Activated CD4-positive, alpha-beta T cell treated with anti-CD3 and anti-CD28 coated beads for 36 hours (primary cell): Measurements from ENCODE around the gene A3GALT2. TPM values are rescaled to one million over a fixed set of nuclear protein-coding genes. Genes with fewer than 3 reads are reported as not detected.

ENCODE experiments used
- ATAC-seq: fragments of 200-7000 bp; cut with Tn5 transposase; one replicate; pipeline ENCODE4 v1.10.0; 2021; ENCODE audit warnings: mild to moderate bottlenecking, moderate library complexity
- CTCF ChIA-PET: fragments of 350-600 bp; sonication (Branson Sonifier 250); formaldehyde crosslinking; loops from one replicate; lab custom pipeline; 2021; ENCODE audit warnings: antibody characterized with exemption; lab: Charles Lee
- POLR2A ChIA-PET: fragments of 350-600 bp; sonication (Branson Sonifier 250); formaldehyde crosslinking; loops from one replicate; lab custom pipeline; 2021; ENCODE audit warnings: antibody characterized with exemption, inconsistent platforms; lab: Charles Lee
- DNase-seq: peaks from one replicate; pipeline ENCODE4 v3.0.0-alpha.2; 2020
- H3K27ac Mint-ChIP-seq: one replicate; pipeline ENCODE4 v1.8.0; 2021; ENCODE audit warnings: mixed read lengths
- H3K27me3 Mint-ChIP-seq: one replicate; pipeline ENCODE4 v1.8.0; 2021; ENCODE audit warnings: mixed read lengths
- H3K36me3 Mint-ChIP-seq: one replicate; pipeline ENCODE4 v1.8.0; 2021; ENCODE audit warnings: low read depth, mixed read lengths
- H3K4me1 Mint-ChIP-seq: one replicate; pipeline ENCODE4 v1.8.0; 2021; ENCODE audit warnings: mixed read lengths
- H3K4me3 Mint-ChIP-seq: one replicate; pipeline ENCODE4 v1.8.0; 2021; ENCODE audit warnings: mild to moderate bottlenecking, moderate library complexity, mixed read lengths
- H3K9me3 Mint-ChIP-seq: one replicate; pipeline ENCODE4 v1.8.0; 2021; ENCODE audit warnings: low read depth, mixed read lengths
- intact Hi-C, 2 experiments: fragments of 100-400 bp; cut with DNase I in 1 of 2; cut with micrococcal nuclease in 1 of 2; formaldehyde crosslinking; loops; one replicate each; pipeline versions ENCODE4 v1.14.2 to v1.15.1; 2022 to 2024; cut with DNase I, micrococcal nuclease
- total RNA-seq, 2 experiments: library from RNA; stranded (reverse); gene quantifications; one replicate each; pipeline ENCODE4 v1.2.3, GENCODE V29; 2021

The A3GALT2 gene
- total RNA-seq, 2 experiments from 2014 or later, result not detected

DNA sequence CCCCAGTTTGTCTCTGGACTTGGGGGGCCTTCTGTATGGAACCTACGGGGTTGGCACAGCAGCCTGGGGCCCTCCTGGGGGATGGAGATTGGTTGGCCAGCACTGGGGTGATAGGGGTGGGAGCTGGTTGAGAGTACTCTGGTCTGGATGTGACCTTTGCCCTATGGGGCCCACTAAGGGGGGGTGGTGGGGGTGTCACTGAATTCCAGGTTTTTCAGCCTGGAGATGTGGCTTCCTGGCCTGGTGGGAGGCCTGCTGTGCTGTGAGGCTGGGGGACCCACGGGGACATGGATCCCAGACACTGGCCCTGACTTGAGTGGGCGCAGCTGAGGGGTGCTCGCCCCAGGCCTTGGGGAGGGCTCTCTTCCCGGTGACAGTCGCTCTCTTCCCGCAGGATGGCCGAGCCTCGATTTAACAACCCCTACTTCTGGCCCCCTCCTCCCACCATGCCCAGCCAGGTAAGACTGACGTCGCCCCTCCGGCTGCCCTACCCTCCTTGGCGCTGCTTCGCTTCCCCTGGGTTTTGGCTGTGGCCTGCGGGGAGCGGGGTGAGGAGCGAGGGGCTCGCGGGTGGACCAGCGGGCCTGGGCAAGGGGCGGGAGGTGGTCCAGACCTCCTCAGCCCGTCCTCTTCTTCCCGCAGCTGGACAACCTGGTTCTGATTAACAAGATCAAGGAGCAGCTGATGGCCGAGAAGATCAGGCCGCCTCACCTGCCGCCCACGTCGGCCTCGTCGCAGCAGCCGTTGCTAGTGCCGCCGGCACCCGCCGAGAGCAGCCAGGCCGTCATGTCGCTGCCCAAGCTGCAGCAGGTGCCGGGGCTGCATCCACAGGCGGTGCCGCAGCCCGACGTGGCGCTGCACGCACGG lies 45.0 kb downstream of the A3GALT2 start:
- Mint-ChIP-seq H3K4me3 (no peak overlapping the region), H3K36me3 (peaks cover 4% of the 10 kb centered on the region), H3K4me1 (peaks cover 22% of the 10 kb centered on the region), H3K27me3 (no peaks in the 10 kb centered on the region), H3K9me3 (no peaks in the 10 kb centered on the region), H3K27ac (no peak overlapping the region)
- DNase-seq (no peak), ATAC-seq (no peak)
- CTCF ChIA-PET, result no interaction called here
- intact Hi-C loops, result no loop called here
- POLR2A ChIA-PET, result no interaction called here

GRCh38 chr1:33275195-33275594 lies 45.7 kb downstream of the A3GALT2 start:
- H3K4me3 Mint-ChIP-seq, result no peak overlapping the region
- intact Hi-C loops, result no loop called here
- peaks cover 22% of the 10 kb centered on the region for H3K4me1 Mint-ChIP-seq
- no peaks in the 10 kb centered on the region for H3K27me3 Mint-ChIP-seq
- H3K9me3 Mint-ChIP-seq, result no peaks in the 10 kb centered on the region
- H3K27ac Mint-ChIP-seq, result no peak overlapping the region
- H3K36me3 Mint-ChIP-seq, result peaks cover 4% of the 10 kb centered on the region
- DNase-seq (no peak), ATAC-seq (no peak)
- CTCF ChIA-PET, result interaction anchor here (0.5 to 1.4 kb wide), 2 partner anchors 21 to 250 kb away, joined by 3 to 4 read pairs; no protein-coding TSS in a partner anchor
- POLR2A ChIA-PET, result no interaction called here

DNA sequence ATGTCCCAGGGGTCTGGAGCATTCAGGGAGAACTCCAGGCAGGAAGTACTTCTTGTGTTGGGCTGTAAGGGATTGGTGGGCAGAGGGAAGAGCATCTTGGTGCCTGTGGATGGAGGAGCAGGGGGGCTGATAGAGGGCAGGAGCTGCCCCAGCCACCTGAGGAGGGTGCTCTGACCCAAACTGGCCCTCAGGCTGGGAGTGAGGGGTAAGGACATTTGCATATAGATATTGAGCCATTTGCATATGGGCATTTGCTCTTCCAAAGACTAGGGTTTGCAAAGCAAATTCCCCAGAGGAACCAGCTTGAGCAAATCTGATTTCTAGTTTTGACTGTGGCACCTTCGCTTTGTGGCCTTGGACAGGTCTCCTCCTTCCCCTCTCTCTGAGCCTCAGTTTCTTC lies 46.5 kb downstream of the A3GALT2 start:
- ChIA-PET POLR2A (no interaction called here), CTCF (interaction anchor here (0.9 to 1.4 kb wide), 2 partner anchors 17 to 21 kb away, joined by 3 read pairs; no protein-coding TSS in a partner anchor)
- intact Hi-C loops, result no loop called here
- Mint-ChIP-seq H3K27ac (peak overlapping the region; percentile 29), H3K4me1 (peaks cover 22% of the 10 kb centered on the region), H3K27me3 (no peaks in the 10 kb centered on the region), H3K9me3 (no peaks in the 10 kb centered on the region), H3K4me3 (no peak overlapping the region), H3K36me3 (peaks cover 4% of the 10 kb centered on the region)
- ATAC-seq (no peak), DNase-seq (no peak)

DNA sequence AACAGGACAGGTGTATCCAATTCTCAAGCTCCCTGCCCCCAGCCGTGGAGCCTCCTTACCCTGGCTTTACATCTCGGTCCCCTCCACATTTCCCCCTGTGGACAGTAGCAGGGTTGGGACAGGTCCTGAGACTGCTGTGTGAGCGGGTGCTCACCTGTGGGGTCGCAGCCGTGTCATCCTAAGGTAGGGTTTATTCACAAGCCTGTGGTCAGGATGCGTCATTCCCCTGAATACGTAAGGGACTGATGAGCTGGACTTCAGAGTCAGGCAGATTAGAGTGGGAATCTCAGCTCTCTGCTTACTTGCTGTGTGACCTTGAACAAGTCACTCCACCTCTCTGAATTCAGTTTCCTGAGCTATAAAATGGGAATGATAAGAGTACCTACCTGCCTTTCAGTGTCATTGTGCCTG lies 46.9 kb downstream of the A3GALT2 start:
- peaks cover 22% of the 10 kb centered on the region for H3K4me1 Mint-ChIP-seq
- DNase-seq (no peak), ATAC-seq (no peak)
- no peaks in the 10 kb centered on the region for H3K9me3 Mint-ChIP-seq
- H3K27me3 Mint-ChIP-seq, result no peaks in the 10 kb centered on the region
- H3K27ac Mint-ChIP-seq, result peak overlapping the region; percentile 29
- no peak overlapping the region for H3K4me3 Mint-ChIP-seq
- intact Hi-C loops, result no loop called here
- peaks cover 4% of the 10 kb centered on the region for H3K36me3 Mint-ChIP-seq
- ChIA-PET CTCF (interaction anchor here (0.6 to 1.4 kb wide), 5 partner anchors 13 to 753 kb away, joined by 3 to 5 read pairs (median 3); no protein-coding TSS in a partner anchor), POLR2A (no interaction called here)

GRCh38 chr1:33273406-33273805 lies 47.5 kb downstream of the A3GALT2 start:
- ChIA-PET CTCF (interaction anchor here (0.6 to 1.3 kb wide), 4 partner anchors 13 to 753 kb away, joined by 3 to 5 read pairs (median 4); no protein-coding TSS in a partner anchor), POLR2A (no interaction called here)
- DNase-seq, result no peak
- Mint-ChIP-seq H3K27me3 (no peaks in the 10 kb centered on the region), H3K9me3 (no peaks in the 10 kb centered on the region), H3K4me1 (peaks cover 22% of the 10 kb centered on the region), H3K4me3 (no peak overlapping the region), H3K27ac (no peak overlapping the region), H3K36me3 (peaks cover 4% of the 10 kb centered on the region)
- intact Hi-C loops, result no loop called here
- ATAC-seq, result no peak

GRCh38 chr1:33272930-33273329 lies 48.0 kb downstream of the A3GALT2 start:
- no peak for DNase-seq
- peaks cover 4% of the 10 kb centered on the region for H3K36me3 Mint-ChIP-seq
- peak overlapping the region; percentile 22 for H3K27ac Mint-ChIP-seq
- H3K4me3 Mint-ChIP-seq, result no peak overlapping the region
- no peaks in the 10 kb centered on the region for H3K27me3 Mint-ChIP-seq
- ATAC-seq, result peak; percentile 26
- POLR2A ChIA-PET, result no interaction called here
- peaks cover 22% of the 10 kb centered on the region for H3K4me1 Mint-ChIP-seq
- CTCF ChIA-PET, result interaction anchor here (1.0 to 1.3 kb wide), 2 partner anchors 12 to 143 kb away, joined by 3 to 4 read pairs; no protein-coding TSS in a partner anchor
- no peaks in the 10 kb centered on the region for H3K9me3 Mint-ChIP-seq
- intact Hi-C loops, result no loop called here

GRCh38 chr1:33272509-33272908 lies 48.4 kb downstream of the A3GALT2 start:
- ChIA-PET CTCF (interaction anchor here (1.0 to 1.3 kb wide), 2 partner anchors 23 to 143 kb away, joined by 4 read pairs; no protein-coding TSS in a partner anchor), POLR2A (no interaction called here)
- Mint-ChIP-seq H3K27ac (peak overlapping the region; percentile 22), H3K4me3 (no peak overlapping the region), H3K27me3 (no peaks in the 10 kb centered on the region), H3K9me3 (no peaks in the 10 kb centered on the region), H3K4me1 (peaks cover 22% of the 10 kb centered on the region), H3K36me3 (peaks cover 4% of the 10 kb centered on the region)
- ATAC-seq (no peak), DNase-seq (no peak)
- intact Hi-C loops, result no loop called here

- ChIA-PET CTCF (interaction anchor here (1.0 kb wide), 1 partner anchor 24 kb away, joined by 4 read pairs; no protein-coding TSS in a partner anchor), POLR2A (no interaction called here)
- Mint-ChIP-seq H3K4me3 (no peak overlapping the region), H3K4me1 (peaks cover 22% of the 10 kb centered on the region), H3K27me3 (no peaks in the 10 kb centered on the region), H3K36me3 (peaks cover 3% of the 10 kb centered on the region), H3K9me3 (no peaks in the 10 kb centered on the region), H3K27ac (peak overlapping the region; percentile 16)
- intact Hi-C loops, result no loop called here
- DNase-seq, result no peak
- no peak for ATAC-seq
Observed at GRCh38 chr1:33271666-33272505, 49.0 kb downstream of the A3GALT2 start.

DNA sequence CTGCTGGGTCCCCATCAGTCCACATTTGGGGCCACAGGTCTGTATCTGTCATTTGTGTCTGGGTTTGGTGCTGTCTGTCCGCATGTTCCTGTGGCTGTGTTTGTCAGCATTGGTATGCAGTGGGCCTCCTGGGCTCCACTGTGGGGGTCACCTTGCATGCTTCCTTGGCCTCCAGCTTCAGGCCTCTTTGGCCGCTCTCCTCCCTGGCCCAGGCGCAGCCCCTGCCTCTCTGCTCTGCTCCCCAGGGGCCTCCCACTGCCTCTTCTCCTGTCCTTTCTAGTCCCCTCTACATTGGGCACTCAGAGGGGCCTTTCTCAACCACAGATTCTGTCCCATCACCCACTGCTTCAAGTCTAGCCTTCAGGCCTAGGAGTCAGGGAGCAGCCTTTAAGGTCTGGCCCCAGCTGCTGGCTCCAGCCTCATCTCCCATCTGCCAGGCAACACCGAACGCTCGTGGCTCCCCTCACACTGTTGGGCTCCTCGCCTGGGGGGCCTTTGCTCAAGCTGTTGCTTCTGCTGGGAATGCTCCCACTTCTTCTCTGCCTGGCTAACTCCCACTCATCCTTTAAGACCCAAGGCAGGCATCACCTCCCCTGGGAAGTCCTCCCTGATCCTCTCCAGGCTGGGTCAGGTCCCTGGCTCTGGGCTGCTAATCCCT lies 50.0 kb downstream of the A3GALT2 start:
- no peak overlapping the region for H3K27ac Mint-ChIP-seq
- no peak for ATAC-seq
- ChIA-PET POLR2A (no interaction called here), CTCF (no interaction called here)
- H3K9me3 Mint-ChIP-seq, result no peaks in the 10 kb centered on the region
- H3K4me1 Mint-ChIP-seq, result peaks cover 22% of the 10 kb centered on the region
- H3K4me3 Mint-ChIP-seq, result no peak overlapping the region
- no peaks in the 10 kb centered on the region for H3K27me3 Mint-ChIP-seq
- no peaks in the 10 kb centered on the region for H3K36me3 Mint-ChIP-seq
- no peak for DNase-seq
- intact Hi-C loops, result no loop called here

GRCh38 chr1:33270379-33270778 lies 50.5 kb downstream of the A3GALT2 start:
- Mint-ChIP-seq H3K27ac (no peak overlapping the region), H3K4me3 (no peak overlapping the region), H3K4me1 (peaks cover 22% of the 10 kb centered on the region), H3K27me3 (no peaks in the 10 kb centered on the region), H3K36me3 (no peaks in the 10 kb centered on the region), H3K9me3 (no peaks in the 10 kb centered on the region)
- POLR2A ChIA-PET, result no interaction called here
- intact Hi-C loops, result no loop called here
- CTCF ChIA-PET, result no interaction called here
- DNase-seq (no peak), ATAC-seq (no peak)

- Mint-ChIP-seq H3K9me3 (no peaks in the 10 kb centered on the region), H3K36me3 (no peaks in the 10 kb centered on the region), H3K4me1 (peaks cover 22% of the 10 kb centered on the region), H3K27me3 (no peaks in the 10 kb centered on the region), H3K27ac (no peak overlapping the region), H3K4me3 (no peak overlapping the region)
- DNase-seq, result no peak
- intact Hi-C loops, result no loop called here
- ChIA-PET CTCF (interaction anchor here (1.1 to 1.9 kb wide), 2 partner anchors 28 to 110 kb away, joined by 5 read pairs; no protein-coding TSS in a partner anchor), POLR2A (no interaction called here)
- ATAC-seq, result no peak
Observed at GRCh38 chr1:33269621-33270020, 51.3 kb downstream of the A3GALT2 start.
